ENCODE results near the gene LNX1. TPM values are rescaled to one million over a fixed set of nuclear protein-coding genes. Genes with fewer than 3 reads are reported as not detected.

LNX1 gene
- total and polyA plus RNA-seq, 9 of the 15 experiments (the other 6 are each of a cell fraction or from before 2014, with no cell fraction given): 0.40 to 3.6 (median 2.2) TPM

DNA sequence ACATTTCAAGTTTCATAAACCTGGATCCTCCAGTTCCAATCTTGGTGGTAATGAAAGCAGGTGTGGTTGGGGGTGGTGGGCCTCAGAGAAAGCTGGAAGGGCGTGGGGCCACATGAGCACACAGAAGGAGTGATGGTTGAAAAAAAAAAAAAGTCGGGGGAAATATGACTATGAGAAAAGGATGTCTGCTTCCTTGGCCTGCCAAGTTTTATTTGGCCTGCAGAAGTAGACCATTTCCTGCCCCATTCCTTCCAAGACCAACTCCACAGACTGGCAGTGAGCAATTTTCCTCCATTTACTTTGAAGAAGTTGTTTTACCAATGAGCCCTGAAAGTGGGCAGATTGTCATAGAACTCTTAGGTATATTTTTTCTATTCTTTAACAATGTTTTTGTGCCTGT lies 43.3 kb downstream of the LNX1 start:
- Histone ChIP-seq H3K9me1 (ENCODE audit: control insufficient read depth, insufficient read depth, low read length) (no peaks in the 10 kb centered on the region), H3K4me3 (no peak overlapping the region), H3K9ac (ENCODE audit: insufficient read depth in 1 of 2, low read depth in 2 of 2, low read length in 2 of 2) (no peak overlapping the region), H3K4me2 (ENCODE audit: insufficient read depth, low read length) (no peak overlapping the region), H3K9me3 (replicated peaks; ENCODE audit: control insufficient read depth, insufficient read depth, low read depth, low read length) (no peaks in the 10 kb centered on the region), H4K20me1 (replicated peaks; ENCODE audit: control insufficient read depth, insufficient read depth, low read length) (no peaks in the 10 kb centered on the region), H2AFZ (ENCODE audit: low read depth, low read length) (no peak overlapping the region), H3K79me2 (ENCODE audit: control insufficient read depth, insufficient read depth, low read length) (no peaks in the 10 kb centered on the region), H3K27me3 (ENCODE audit: control insufficient read depth in 2 of 2, insufficient read depth in 2 of 2, low read length in 2 of 2) (peaks cover 0 to 12% of the 10 kb centered on the region in 2 experiments; a peak in 3 of 5 replicates), H3K4me1 (replicated peaks in 1 of 2; ENCODE audit: control insufficient read depth in 2 of 2, insufficient read depth in 2 of 2, low read length in 2 of 2) (no peaks in the 10 kb centered on the region), H3K27ac (ENCODE audit: extremely low read depth, low read depth, low read length) (no peak overlapping the region), H3K36me3 (ENCODE audit: control insufficient read depth, insufficient read depth, low read length) (no peaks in the 10 kb centered on the region)
- POLR2A ChIA-PET: interaction anchor here (0.5 to 0.7 kb wide), 2 partner anchors 269 to 1405 kb away, joined by 3 read pairs; no protein-coding TSS in a partner anchor
- ATAC-seq (no peak), FAIRE-seq (no peak), DNase-seq (ENCODE audit: extremely low read depth in 1 of 4, low spot score in 3 of 4) (no peak)
- 0% methylated on average over 2 of the region's 2 CpGs for WGBS (ENCODE audit: insufficient coverage, low coverage, missing lambda C conversion rate)
- BruUV-seq (replicated peaks): no TSS peak
- TF ChIP-seq, protein P1, sequence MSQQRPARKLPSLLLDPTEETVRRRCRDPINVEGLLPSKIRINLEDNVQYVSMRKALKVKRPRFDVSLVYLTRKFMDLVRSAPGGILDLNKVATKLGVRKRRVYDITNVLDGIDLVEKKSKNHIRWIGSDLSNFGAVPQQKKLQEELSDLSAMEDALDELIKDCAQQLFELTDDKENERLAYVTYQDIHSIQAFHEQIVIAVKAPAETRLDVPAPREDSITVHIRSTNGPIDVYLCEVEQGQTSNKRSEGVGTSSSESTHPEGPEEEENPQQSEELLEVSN (IDR thresholded peaks at IDR 0.05; ENCODE audit: borderline replicate concordance in 1 of 2, extremely low read depth in 1 of 2, insufficient read depth in 1 of 2, insufficient read length in 1 of 2, low read depth in 1 of 2, low read length in 1 of 2, poor library complexity in 1 of 2, severe bottlenecking in 1 of 2): no peak
- TF ChIP-seq ZBTB8A (IDR thresholded peaks at IDR 0.05; ENCODE audit: partially characterized antibody) (no peak), ZNF830 (CRISPR knock-in tag; IDR thresholded peaks at IDR 0.05) (no peak), SMARCA4 (IDR thresholded peaks at IDR 0.05) (no peak), ZNF408 (CRISPR knock-in tag; IDR thresholded peaks at IDR 0.05; ENCODE audit: low read depth) (no peak), PCBP1 (IDR thresholded peaks at IDR 0.05; ENCODE audit: low read depth, low read length, poor library complexity, severe bottlenecking) (no peak)
- TF ChIP-seq, protein P2, sequence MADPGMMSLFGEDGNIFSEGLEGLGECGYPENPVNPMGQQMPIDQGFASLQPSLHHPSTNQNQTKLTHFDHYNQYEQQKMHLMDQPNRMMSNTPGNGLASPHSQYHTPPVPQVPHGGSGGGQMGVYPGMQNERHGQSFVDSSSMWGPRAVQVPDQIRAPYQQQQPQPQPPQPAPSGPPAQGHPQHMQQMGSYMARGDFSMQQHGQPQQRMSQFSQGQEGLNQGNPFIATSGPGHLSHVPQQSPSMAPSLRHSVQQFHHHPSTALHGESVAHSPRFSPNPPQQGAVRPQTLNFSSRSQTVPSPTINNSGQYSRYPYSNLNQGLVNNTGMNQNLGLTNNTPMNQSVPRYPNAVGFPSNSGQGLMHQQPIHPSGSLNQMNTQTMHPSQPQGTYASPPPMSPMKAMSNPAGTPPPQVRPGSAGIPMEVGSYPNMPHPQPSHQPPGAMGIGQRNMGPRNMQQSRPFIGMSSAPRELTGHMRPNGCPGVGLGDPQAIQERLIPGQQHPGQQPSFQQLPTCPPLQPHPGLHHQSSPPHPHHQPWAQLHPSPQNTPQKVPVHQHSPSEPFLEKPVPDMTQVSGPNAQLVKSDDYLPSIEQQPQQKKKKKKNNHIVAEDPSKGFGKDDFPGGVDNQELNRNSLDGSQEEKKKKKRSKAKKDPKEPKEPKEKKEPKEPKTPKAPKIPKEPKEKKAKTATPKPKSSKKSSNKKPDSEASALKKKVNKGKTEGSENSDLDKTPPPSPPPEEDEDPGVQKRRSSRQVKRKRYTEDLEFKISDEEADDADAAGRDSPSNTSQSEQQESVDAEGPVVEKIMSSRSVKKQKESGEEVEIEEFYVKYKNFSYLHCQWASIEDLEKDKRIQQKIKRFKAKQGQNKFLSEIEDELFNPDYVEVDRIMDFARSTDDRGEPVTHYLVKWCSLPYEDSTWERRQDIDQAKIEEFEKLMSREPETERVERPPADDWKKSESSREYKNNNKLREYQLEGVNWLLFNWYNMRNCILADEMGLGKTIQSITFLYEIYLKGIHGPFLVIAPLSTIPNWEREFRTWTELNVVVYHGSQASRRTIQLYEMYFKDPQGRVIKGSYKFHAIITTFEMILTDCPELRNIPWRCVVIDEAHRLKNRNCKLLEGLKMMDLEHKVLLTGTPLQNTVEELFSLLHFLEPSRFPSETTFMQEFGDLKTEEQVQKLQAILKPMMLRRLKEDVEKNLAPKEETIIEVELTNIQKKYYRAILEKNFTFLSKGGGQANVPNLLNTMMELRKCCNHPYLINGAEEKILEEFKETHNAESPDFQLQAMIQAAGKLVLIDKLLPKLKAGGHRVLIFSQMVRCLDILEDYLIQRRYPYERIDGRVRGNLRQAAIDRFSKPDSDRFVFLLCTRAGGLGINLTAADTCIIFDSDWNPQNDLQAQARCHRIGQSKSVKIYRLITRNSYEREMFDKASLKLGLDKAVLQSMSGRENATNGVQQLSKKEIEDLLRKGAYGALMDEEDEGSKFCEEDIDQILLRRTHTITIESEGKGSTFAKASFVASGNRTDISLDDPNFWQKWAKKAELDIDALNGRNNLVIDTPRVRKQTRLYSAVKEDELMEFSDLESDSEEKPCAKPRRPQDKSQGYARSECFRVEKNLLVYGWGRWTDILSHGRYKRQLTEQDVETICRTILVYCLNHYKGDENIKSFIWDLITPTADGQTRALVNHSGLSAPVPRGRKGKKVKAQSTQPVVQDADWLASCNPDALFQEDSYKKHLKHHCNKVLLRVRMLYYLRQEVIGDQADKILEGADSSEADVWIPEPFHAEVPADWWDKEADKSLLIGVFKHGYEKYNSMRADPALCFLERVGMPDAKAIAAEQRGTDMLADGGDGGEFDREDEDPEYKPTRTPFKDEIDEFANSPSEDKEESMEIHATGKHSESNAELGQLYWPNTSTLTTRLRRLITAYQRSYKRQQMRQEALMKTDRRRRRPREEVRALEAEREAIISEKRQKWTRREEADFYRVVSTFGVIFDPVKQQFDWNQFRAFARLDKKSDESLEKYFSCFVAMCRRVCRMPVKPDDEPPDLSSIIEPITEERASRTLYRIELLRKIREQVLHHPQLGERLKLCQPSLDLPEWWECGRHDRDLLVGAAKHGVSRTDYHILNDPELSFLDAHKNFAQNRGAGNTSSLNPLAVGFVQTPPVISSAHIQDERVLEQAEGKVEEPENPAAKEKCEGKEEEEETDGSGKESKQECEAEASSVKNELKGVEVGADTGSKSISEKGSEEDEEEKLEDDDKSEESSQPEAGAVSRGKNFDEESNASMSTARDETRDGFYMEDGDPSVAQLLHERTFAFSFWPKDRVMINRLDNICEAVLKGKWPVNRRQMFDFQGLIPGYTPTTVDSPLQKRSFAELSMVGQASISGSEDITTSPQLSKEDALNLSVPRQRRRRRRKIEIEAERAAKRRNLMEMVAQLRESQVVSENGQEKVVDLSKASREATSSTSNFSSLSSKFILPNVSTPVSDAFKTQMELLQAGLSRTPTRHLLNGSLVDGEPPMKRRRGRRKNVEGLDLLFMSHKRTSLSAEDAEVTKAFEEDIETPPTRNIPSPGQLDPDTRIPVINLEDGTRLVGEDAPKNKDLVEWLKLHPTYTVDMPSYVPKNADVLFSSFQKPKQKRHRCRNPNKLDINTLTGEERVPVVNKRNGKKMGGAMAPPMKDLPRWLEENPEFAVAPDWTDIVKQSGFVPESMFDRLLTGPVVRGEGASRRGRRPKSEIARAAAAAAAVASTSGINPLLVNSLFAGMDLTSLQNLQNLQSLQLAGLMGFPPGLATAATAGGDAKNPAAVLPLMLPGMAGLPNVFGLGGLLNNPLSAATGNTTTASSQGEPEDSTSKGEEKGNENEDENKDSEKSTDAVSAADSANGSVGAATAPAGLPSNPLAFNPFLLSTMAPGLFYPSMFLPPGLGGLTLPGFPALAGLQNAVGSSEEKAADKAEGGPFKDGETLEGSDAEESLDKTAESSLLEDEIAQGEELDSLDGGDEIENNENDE (IDR thresholded peaks at IDR 0.05; ENCODE audit: low read depth, low read length): no peak
- CTCF ChIA-PET (ENCODE audit: low intra/inter-chr PET ratio): no interaction called here
- in situ Hi-C loops (cut with MboI) (no loop called here), intact Hi-C loops (cut with micrococcal nuclease) (no loop called here)
